ENCODE data around the gene NDFIP2.
A peak's percentile ranks its signal among the peaks of the same experiment; 100 is the strongest.

DNA sequence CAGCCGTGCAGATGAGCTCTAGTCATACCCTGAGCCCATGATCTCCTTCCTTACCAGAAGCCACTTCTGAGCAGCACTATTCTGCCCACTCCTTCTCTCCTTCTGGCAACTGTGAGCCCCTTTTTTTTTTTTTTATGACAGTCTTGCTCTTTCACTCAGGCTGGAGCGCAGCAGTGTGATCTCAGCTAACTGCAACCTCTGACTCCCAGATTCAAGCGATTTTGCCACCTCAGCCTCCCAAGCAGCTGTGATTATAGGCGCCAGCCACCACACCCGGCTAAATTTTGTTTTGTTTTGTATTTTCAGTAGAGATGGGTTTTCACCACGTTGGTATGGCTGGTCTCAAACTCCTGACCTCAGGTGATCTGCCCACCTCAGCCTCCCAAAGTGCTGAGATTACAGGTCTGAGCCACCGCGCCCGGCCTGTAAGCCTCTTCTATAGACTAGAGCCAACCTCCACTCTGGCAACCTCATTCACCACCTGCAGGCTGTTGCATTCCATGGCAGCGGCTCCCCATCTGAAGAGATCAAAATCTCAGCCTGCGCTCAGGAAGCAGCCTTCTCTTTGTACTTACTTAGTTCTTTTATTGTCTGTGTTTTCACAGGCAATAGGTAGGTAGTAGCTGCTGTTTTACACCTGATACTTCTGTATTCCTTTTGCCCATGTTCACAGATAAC lies 34.8 kb upstream of the NDFIP2 start:
- TF ChIP-seq, protein P1, sequence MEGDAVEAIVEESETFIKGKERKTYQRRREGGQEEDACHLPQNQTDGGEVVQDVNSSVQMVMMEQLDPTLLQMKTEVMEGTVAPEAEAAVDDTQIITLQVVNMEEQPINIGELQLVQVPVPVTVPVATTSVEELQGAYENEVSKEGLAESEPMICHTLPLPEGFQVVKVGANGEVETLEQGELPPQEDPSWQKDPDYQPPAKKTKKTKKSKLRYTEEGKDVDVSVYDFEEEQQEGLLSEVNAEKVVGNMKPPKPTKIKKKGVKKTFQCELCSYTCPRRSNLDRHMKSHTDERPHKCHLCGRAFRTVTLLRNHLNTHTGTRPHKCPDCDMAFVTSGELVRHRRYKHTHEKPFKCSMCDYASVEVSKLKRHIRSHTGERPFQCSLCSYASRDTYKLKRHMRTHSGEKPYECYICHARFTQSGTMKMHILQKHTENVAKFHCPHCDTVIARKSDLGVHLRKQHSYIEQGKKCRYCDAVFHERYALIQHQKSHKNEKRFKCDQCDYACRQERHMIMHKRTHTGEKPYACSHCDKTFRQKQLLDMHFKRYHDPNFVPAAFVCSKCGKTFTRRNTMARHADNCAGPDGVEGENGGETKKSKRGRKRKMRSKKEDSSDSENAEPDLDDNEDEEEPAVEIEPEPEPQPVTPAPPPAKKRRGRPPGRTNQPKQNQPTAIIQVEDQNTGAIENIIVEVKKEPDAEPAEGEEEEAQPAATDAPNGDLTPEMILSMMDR (optimal IDR thresholded peaks at IDR 0.05 in 1 of 3, IDR thresholded peaks at IDR 0.05 in 1 of 3, conservative IDR thresholded peaks at IDR 0.05 in 1 of 3; ENCODE audit: extremely low read depth in 1 of 3, insufficient read depth in 2 of 3, low read length in 3 of 3), result peak in 1 of 3 experiments; percentile 20
- TF ChIP-seq EZH2 (IDR thresholded peaks at IDR 0.05; ENCODE audit: low read length), result no peak
